Activated CD4-positive, alpha-beta memory T cell treated with anti-CD3 and anti-CD28 coated beads, Interleukin-2, amount 10 ng/mL, durations not matched to agents 7 days and 5 days (primary cell): ENCODE measurements around the gene NRIP1. TPM values are rescaled to one million over a fixed set of nuclear protein-coding genes. Genes with fewer than 3 reads are reported as not detected.

Experiments used
- CTCF ChIA-PET: fragments of 350-600 bp; sonication (Branson Sonifier 250); formaldehyde crosslinking; loops from one replicate; lab custom pipeline; 2021; ENCODE audit warnings: antibody characterized with exemption, inconsistent platforms; lab: Charles Lee
- POLR2A ChIA-PET: fragments of 350-600 bp; sonication (Branson Sonifier 250); formaldehyde crosslinking; loops from one replicate; lab custom pipeline; 2021; ENCODE audit warnings: antibody characterized with exemption; lab: Charles Lee
- DNase-seq: peaks from one replicate; pipeline ENCODE4 v3.0.0-alpha.2; 2020
- H3K27ac Mint-ChIP-seq: one replicate; pipeline ENCODE4 v1.8.0; 2021; ENCODE audit warnings: mild to moderate bottlenecking, mixed read lengths
- H3K27me3 Mint-ChIP-seq: one replicate; pipeline ENCODE4 v1.8.0; 2021; ENCODE audit warnings: mixed read lengths
- H3K36me3 Mint-ChIP-seq: one replicate; pipeline ENCODE4 v1.8.0; 2021; ENCODE audit warnings: low read depth, mixed read lengths
- H3K4me1 Mint-ChIP-seq: one replicate; pipeline ENCODE4 v1.8.0; 2021; ENCODE audit warnings: mixed read lengths
- H3K4me3 Mint-ChIP-seq: one replicate; pipeline ENCODE4 v1.8.0; 2021; ENCODE audit warnings: mild to moderate bottlenecking, mixed read lengths
- H3K9me3 Mint-ChIP-seq: one replicate; pipeline ENCODE4 v1.8.0; 2021; ENCODE audit warnings: mixed read lengths
- total RNA-seq, 2 experiments: library from RNA; stranded (reverse); gene quantifications; one replicate each; pipeline ENCODE4 v1.2.3, GENCODE V29; 2021

Gene NRIP1
- total RNA-seq, 2 experiments from 2014 or later, result 5.3 to 7.7 TPM

DNA sequence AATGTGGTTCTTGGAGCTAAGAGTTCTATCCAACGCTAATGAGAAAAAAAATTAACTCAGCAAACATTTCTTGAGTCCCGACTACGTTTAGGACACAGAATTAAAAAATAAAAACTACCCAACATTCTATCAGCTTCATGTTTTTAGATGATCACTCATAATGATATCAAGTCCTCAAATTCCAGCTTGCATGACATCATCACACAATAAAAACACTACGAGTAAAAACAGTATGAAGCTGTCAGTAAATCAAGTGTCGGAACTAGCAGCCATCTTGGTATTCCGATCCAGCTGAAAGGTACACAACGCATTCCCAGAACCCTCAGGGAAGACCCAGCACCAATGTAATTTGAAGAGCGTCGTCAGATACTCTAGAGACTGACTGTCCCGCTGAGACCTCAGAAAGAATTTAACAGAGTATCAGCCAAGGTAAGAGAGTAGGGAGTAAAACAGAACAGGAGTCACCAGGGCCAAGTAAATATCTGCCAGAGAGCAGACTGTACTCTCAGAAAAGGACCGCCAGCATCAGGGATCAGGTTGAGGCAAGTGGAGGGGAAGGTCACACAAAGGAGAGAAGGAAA, 57.0 kb downstream of the NRIP1 start:
- CTCF ChIA-PET, result no interaction called here
- POLR2A ChIA-PET, result no interaction called here
- Mint-ChIP-seq H3K36me3 (peaks cover 4% of the 10 kb centered on the region), H3K9me3 (no peaks in the 10 kb centered on the region), H3K27ac (no peak overlapping the region), H3K27me3 (no peaks in the 10 kb centered on the region), H3K4me3 (no peak overlapping the region), H3K4me1 (peaks cover 22% of the 10 kb centered on the region)
- DNase-seq, result no peak

DNA sequence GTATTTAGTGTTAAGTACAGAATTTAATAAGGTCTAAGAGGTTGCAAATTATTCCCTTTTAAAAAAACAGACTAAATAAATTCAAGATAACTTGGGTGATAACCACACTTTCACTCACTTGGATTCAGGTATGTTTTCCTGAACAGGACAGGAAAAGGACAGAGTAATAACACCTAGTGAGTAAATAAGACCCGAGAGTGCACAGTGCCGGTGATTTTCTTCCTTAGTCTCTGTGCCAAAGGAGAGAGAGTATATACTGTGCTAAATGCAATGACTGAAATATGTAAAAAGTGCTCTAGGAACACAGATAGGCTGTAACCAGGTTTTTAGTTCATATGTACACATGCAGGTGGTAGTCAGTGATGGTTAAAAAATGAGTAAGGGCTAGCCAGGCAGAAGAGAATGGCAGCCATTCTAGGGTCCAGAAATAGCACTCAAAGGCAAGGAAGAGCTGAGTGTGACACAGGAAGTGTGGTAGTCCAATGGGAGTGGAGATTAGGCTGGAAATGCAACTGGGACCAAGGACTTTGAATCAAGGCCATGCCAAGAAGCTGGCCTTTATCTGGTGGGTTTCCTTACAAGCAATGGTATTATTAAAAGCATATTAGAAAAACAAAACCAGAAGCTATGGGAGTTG, 58.1 kb downstream of the NRIP1 start:
- Mint-ChIP-seq H3K9me3 (no peaks in the 10 kb centered on the region), H3K4me3 (no peak overlapping the region), H3K4me1 (peaks cover 27% of the 10 kb centered on the region), H3K27ac (no peak overlapping the region), H3K27me3 (no peaks in the 10 kb centered on the region), H3K36me3 (peaks cover 4% of the 10 kb centered on the region)
- CTCF ChIA-PET, result interaction anchor here (0.6 to 0.7 kb wide), 2 partner anchors 125 to 1362 kb away, joined by 3 to 4 read pairs; no protein-coding TSS in a partner anchor
- POLR2A ChIA-PET, result interaction anchor here (1.9 kb wide), 1 partner anchor 58 kb away, joined by 6 read pairs; the partner anchor contains the start of gene NRIP1
- no peak for DNase-seq

GRCh38 chr21:15005391-15005790, 59.4 kb downstream of the NRIP1 start:
- Mint-ChIP-seq H3K36me3 (peaks cover 4% of the 10 kb centered on the region), H3K9me3 (no peaks in the 10 kb centered on the region), H3K4me3 (peak overlapping the region; percentile 14), H3K27ac (peak overlapping the region; percentile 47), H3K4me1 (peaks cover 31% of the 10 kb centered on the region), H3K27me3 (no peaks in the 10 kb centered on the region)
- ChIA-PET POLR2A (interaction anchor here (1.9 kb wide), 1 partner anchor 59 kb away, joined by 6 read pairs; the partner anchor contains the start of gene NRIP1), CTCF (no interaction called here)
- DNase-seq, result peak; percentile 17

GRCh38 chr21:15004721-15005370, 60.0 kb downstream of the NRIP1 start:
- peak overlapping the region; percentile 47 for H3K27ac Mint-ChIP-seq
- H3K36me3 Mint-ChIP-seq, result peaks cover 4% of the 10 kb centered on the region
- ChIA-PET CTCF (no interaction called here), POLR2A (interaction anchor here (1.9 kb wide), 1 partner anchor 60 kb away, joined by 6 read pairs; the partner anchor contains the start of gene NRIP1)
- peak overlapping the region; percentile 14 for H3K4me3 Mint-ChIP-seq
- no peak for DNase-seq
- H3K4me1 Mint-ChIP-seq, result peaks cover 31% of the 10 kb centered on the region
- H3K27me3 Mint-ChIP-seq, result no peaks in the 10 kb centered on the region
- no peaks in the 10 kb centered on the region for H3K9me3 Mint-ChIP-seq

DNA sequence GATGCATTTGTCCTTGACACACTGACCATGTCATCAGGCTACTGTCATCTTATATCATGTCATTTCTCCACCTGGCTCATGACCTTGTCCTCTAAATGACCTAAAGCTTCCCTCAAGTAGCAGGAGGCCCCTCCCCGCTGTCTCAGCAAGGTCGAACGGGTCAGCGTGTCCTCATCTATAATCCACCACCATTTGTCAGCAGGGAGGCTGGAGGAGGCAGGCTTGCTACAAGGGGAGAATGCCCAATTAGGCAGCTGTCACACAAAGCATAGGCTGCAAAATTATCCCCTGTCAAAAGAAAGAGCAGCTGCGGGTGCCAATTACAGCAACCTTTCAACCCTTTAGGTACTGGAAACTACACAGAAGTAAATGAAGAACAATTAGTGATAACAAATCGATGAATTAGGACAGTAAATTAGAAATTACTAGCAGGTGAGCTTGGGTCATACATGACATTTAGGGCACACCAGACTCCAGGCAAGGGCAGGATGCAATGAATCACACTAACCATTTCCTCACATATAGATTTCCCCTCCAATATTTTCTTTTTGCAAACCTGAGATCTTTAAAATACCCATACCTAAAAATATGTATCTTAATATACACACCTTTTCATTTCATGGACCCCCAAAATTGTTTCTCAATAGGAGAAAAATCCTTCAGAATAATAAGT, 61.2 kb downstream of the NRIP1 start:
- POLR2A ChIA-PET, result no interaction called here
- no peak overlapping the region for H3K27ac Mint-ChIP-seq
- H3K27me3 Mint-ChIP-seq, result no peaks in the 10 kb centered on the region
- CTCF ChIA-PET, result no interaction called here
- H3K9me3 Mint-ChIP-seq, result no peaks in the 10 kb centered on the region
- H3K4me3 Mint-ChIP-seq, result no peak overlapping the region
- no peak for DNase-seq
- H3K36me3 Mint-ChIP-seq, result peaks cover 4% of the 10 kb centered on the region
- peaks cover 31% of the 10 kb centered on the region for H3K4me1 Mint-ChIP-seq

DNA sequence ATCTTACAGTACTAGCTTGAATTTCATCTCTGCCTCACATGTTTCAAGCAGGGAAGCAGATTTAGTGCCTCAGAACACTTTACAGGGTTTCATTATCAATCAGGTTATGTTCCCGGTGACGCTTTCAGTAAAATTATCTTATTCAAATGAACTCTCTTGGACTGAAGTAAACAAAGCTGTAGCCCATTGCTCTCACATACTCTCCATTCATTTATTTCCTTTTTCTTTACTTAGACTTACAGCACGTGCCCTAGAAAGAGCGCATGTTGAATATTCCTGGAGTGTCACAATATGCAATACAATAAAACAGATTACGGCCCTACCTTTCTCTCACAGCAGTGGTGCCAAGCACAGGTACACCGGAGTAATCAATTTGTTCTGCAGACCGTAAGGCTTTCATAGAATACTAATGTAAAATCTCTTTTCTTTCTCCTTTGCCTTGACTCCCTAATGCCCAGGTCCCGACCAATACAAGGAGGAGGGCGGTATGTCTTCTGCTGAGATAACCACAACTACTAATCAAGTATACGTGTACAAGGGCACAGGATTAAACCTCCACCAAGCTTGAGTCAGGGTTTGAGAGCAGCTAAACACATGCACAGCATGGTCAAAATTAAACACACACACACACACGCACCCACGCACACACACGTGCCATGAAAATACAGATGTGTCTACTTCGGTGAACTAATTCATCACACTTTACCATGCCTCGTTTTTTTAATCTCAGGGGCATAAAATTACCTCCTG, 62.8 kb downstream of the NRIP1 start:
- H3K27ac Mint-ChIP-seq, result no peak overlapping the region
- no peak for DNase-seq
- ChIA-PET POLR2A (no interaction called here), CTCF (no interaction called here)
- H3K9me3 Mint-ChIP-seq, result no peaks in the 10 kb centered on the region
- no peak overlapping the region for H3K4me3 Mint-ChIP-seq
- no peaks in the 10 kb centered on the region for H3K36me3 Mint-ChIP-seq
- no peaks in the 10 kb centered on the region for H3K27me3 Mint-ChIP-seq
- H3K4me1 Mint-ChIP-seq, result peaks cover 31% of the 10 kb centered on the region

GRCh38 chr21:15001113-15001512, 63.7 kb downstream of the NRIP1 start:
- no peaks in the 10 kb centered on the region for H3K27me3 Mint-ChIP-seq
- H3K36me3 Mint-ChIP-seq, result no peaks in the 10 kb centered on the region
- no peak overlapping the region for H3K27ac Mint-ChIP-seq
- H3K4me3 Mint-ChIP-seq, result no peak overlapping the region
- POLR2A ChIA-PET, result no interaction called here
- peaks cover 29% of the 10 kb centered on the region for H3K4me1 Mint-ChIP-seq
- CTCF ChIA-PET, result no interaction called here
- no peaks in the 10 kb centered on the region for H3K9me3 Mint-ChIP-seq
- DNase-seq, result no peak

DNA sequence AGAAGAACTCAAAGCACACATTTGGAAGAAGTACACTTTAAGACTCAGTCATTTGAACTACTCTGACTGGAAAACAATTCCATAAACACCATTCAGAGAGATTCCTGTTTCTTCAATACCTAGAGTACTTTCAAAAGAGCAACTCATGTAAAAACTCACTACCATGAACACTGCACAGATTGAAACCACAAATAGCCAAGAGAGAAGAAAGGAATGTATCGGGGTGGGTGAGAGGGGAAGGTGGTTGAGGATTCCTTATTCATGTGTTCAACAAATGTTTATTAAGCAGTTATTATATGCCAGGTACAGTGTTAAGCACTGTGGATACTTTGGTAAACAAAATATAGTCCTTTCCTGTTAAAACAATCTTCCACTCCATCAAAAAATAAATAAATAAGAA, 64.7 kb downstream of the NRIP1 start:
- no peaks in the 10 kb centered on the region for H3K36me3 Mint-ChIP-seq
- ChIA-PET CTCF (no interaction called here), POLR2A (no interaction called here)
- H3K4me1 Mint-ChIP-seq, result peaks cover 22% of the 10 kb centered on the region
- no peaks in the 10 kb centered on the region for H3K9me3 Mint-ChIP-seq
- H3K27ac Mint-ChIP-seq, result no peak overlapping the region
- DNase-seq, result no peak
- H3K27me3 Mint-ChIP-seq, result no peaks in the 10 kb centered on the region
- no peak overlapping the region for H3K4me3 Mint-ChIP-seq

DNA sequence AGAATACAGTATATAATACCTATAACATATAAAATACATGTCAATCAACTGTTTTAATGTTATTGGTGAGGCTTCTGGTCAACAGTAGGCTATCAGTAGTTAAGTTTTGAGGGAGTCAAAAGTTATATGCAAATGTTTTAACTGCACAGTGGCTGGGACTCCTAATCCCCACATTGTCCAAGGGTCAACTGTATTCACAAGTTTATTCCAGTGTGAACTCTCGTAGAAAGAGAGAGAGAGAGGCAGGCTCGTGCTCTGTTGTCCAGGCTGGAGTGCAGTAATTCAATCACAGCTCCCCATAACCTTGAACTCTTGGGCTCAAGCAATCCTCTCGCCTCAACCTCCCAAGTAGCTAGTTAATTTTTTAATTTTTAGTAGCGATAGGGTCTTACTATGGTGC, 66.0 kb downstream of the NRIP1 start:
- no peak overlapping the region for H3K27ac Mint-ChIP-seq
- CTCF ChIA-PET, result no interaction called here

GRCh38 chr21:14998336-14998735, 66.5 kb downstream of the NRIP1 start:
- ChIA-PET POLR2A (no interaction called here), CTCF (no interaction called here)
- H3K4me3 Mint-ChIP-seq, result no peak overlapping the region

More for the DNA sequence above, 66.0 kb downstream of the NRIP1 start:
- Mint-ChIP-seq H3K4me1 (peaks cover 14% of the 10 kb centered on the region), H3K36me3 (no peaks in the 10 kb centered on the region), H3K4me3 (no peak overlapping the region), H3K9me3 (no peaks in the 10 kb centered on the region), H3K27me3 (no peaks in the 10 kb centered on the region)
- DNase-seq, result no peak
- POLR2A ChIA-PET, result no interaction called here

DNA sequence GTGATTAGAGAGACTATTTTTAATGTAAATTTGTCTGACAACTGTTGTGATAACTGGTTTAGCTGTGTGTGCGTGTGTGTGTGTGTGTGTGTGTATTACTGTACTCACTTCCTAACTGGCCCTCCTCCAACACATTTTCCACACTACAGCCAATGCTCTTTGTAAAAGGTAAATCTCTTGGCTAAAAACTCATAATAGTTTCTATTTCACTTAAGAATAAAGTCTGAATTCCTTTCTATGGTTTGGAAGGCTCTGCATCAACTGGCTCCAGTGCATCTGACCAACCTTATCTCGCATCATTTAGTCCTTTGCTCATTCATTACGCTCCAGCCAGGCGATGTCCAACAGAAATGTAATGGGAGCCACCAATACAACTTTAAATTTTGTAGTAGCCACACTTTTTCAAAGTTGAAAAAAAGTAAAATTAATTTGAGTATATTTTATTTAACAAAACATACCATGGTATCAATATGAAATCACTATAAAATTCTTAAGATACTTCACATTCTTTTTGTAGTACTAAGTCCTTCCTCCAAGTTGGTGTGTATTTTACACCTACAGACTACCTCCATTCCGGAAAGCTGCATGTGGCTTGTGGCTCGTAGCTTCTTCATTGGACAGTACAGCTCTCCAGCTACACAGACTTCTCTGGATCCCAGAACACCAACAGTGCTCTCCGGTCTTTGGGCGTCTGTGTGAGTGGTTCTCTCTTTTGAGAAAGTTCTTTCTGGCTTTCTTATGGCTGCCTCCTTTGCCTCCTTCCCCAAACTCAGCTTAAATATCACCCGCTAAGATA, 68.9 kb downstream of the NRIP1 start:
- ChIA-PET CTCF (no interaction called here), POLR2A (no interaction called here)
- H3K27ac Mint-ChIP-seq, result no peak overlapping the region
- H3K9me3 Mint-ChIP-seq, result no peaks in the 10 kb centered on the region
- no peak for DNase-seq
- H3K4me1 Mint-ChIP-seq, result peaks cover under 1% of the 10 kb centered on the region
- no peaks in the 10 kb centered on the region for H3K27me3 Mint-ChIP-seq
- no peaks in the 10 kb centered on the region for H3K36me3 Mint-ChIP-seq
- H3K4me3 Mint-ChIP-seq, result no peak overlapping the region

More at GRCh38 chr21:14998336-14998735, 66.5 kb downstream of the NRIP1 start:
- H3K9me3 Mint-ChIP-seq, result no peaks in the 10 kb centered on the region
- H3K27me3 Mint-ChIP-seq, result no peaks in the 10 kb centered on the region
- DNase-seq, result no peak
- H3K36me3 Mint-ChIP-seq, result no peaks in the 10 kb centered on the region
- no peak overlapping the region for H3K27ac Mint-ChIP-seq
- H3K4me1 Mint-ChIP-seq, result peaks cover 9% of the 10 kb centered on the region

GRCh38 chr21:14995226-14995625, 69.6 kb downstream of the NRIP1 start:
- Mint-ChIP-seq H3K36me3 (no peaks in the 10 kb centered on the region), H3K27me3 (no peaks in the 10 kb centered on the region), H3K4me3 (no peak overlapping the region), H3K4me1 (no peaks in the 10 kb centered on the region), H3K9me3 (no peaks in the 10 kb centered on the region), H3K27ac (no peak overlapping the region)
- no peak for DNase-seq
- ChIA-PET POLR2A (no interaction called here), CTCF (no interaction called here)
